NCI-H1436 (cell line): ENCODE data around the gene PALMD.

Source experiments
- DNase-seq: peaks from one replicate; lab custom pipeline; 2025; lab: John Stamatoyannopoulos, UW

Gene PALMD, protein sequence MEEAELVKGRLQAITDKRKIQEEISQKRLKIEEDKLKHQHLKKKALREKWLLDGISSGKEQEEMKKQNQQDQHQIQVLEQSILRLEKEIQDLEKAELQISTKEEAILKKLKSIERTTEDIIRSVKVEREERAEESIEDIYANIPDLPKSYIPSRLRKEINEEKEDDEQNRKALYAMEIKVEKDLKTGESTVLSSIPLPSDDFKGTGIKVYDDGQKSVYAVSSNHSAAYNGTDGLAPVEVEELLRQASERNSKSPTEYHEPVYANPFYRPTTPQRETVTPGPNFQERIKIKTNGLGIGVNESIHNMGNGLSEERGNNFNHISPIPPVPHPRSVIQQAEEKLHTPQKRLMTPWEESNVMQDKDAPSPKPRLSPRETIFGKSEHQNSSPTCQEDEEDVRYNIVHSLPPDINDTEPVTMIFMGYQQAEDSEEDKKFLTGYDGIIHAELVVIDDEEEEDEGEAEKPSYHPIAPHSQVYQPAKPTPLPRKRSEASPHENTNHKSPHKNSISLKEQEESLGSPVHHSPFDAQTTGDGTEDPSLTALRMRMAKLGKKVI

DNA sequence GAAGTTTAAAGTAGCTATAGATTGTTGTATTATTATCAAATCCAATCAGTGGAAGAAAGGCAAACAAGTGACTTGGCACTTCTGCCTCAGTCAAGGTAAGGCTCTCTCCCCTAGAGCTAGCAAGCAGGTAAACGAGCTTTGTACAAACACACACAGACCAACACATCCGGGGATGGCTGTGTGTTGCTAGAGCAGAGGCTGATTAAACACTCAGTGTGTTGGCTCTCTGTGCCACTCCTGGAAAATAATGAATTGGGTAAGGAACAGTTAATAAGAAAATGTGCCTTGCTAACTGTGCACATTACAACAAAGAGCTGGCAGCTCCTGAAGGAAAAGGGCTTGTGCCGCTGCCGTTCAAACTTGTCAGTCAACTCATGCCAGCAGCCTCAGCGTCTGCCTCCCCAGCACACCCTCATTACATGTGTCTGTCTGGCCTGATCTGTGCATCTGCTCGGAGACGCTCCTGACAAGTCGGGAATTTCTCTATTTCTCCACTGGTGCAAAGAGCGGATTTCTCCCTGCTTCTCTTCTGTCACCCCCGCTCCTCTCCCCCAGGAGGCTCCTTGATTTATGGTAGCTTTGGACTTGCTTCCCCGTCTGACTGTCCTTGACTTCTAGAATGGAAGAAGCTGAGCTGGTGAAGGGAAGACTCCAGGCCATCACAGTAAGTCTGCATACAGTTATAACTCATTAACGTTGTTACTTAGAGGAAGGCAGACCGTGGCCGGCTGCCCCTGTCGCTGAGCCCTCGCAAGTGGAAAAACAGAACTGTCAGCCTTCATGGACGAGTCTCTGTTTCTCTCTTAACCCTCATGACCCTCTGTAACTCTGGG is at the start of gene PALMD:
PALMD (plus strand) TSS at position 415 of the 833 bp plus-strand sequence; CDS start at position 620, 205 bp downstream.
- DNase-seq, result no peak

DNA sequence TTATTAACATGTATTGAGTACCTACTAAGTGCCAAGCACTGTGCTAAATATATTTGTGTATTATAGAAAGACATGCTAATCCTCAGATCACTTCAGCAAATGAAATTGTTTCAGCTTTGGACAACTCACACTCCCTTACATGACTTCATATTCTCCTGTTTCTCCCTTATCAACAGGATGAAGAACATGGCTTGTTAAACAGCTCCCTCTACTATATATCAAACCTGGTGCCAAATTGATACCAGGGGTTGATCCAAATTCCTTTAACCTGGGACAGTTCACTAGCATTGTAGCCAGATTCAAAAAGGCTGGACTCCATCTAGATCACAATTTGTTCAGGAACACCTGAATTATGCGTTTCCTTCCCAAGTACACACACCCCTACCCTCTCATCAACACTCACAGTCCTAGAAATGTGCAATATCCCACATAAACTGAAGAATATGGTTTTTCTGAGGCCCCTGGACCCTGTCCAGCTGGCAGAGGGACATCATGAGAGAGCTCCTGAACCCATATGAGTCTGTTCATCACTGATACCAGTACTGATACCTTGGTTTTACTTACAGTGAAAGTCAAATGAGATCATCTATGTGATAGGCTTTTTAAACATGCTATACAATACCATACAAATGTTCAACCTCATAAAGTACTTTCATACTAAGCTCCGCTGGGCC is 47.0 kb upstream of the PALMD start:
- no peak for DNase-seq

DNA sequence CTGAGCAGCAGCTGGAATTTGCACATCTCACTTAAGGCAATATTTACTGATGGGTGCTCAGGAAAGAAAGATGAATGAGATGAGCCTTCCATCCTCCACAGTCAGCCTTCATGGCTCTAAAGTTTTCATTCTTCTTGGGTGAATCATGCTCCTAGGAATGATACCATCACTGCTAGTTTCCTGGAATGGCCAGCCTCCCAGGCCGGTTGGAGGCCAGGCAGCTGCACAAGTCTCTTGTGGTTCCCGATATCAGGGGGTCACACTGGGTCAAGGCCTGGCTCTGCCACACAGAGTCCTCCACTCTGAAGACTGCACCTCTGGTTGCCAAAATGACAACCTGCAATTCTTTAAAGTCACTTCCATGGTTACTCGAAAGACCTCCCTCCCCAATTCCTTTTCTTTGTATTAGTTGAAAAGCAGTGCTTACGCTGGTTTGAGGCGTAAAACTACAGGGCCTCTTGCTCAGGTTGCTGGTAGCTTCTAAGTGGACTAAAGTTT is 46.2 kb upstream of the PALMD start:
- DNase-seq, result no peak

DNA sequence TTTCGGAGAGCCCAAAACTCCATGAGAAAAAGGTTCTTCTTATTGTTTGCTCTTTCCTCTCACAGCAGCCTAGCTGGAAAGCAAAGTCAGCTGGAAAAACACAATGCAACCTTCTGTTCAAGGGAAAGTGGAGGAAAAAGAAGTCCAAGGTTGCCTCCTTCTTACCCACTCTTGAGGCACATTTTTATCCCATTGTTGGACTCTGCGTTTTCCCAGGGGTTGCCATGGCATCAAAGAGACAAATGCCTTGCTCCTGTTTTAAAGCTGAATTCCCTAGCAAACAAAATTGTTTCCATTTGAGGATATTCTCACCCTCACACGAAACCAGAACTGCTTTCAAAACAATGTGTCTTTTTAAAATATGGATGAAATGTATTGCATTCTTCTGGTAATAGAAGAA is 45.1 kb upstream of the PALMD start:
- no peak for DNase-seq

DNA sequence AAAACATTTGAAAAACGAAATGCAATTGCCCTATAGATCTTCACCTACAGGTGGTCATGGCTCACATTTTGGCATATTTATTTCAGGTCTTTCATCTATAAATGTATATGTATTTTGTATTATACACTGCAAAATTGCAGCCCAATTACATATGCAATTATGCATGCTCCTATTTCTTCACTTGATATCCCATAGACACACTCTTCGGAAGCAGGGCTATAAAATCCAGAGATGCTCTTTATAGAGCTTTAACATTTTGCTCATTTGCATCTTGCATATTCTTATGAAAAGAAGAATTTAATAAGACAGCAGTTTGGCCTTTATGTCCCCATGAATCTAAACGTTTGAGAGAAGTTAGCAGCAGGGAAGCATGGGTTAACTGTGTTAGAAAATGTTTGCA is 44.7 kb upstream of the PALMD start:
- no peak for DNase-seq

DNA sequence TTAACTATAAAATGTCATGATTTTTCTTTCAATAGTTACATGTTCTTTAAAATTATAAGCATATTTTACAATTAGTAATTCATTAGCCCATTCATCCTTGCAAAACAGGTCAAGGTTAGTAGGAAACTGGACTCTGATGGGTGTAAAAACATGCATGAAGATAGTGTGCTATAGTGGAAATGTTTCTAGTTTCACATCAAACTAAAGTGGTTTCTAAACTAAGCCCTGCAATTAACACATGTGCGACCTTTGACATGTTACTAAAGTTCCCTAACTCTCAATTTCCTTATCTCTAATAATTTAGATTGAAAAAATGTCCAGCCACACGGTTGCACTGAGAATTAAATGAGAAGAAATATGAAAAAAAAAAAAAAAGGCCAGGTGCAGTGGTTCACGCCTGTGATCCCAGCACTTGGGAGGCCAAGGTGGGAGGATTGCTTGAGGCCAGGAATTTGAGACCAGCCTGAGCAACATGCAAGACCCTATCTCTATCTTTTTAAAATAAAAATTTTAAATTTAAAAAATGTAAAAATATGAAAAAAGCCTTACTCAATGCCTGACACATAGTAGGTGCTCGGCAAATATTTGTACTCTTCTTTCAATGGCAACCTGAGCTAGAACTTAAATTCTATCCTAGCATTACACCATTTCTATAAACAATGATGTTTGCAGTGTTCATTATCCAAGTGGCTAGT is 44.1 kb upstream of the PALMD start:
- DNase-seq, result no peak

DNA sequence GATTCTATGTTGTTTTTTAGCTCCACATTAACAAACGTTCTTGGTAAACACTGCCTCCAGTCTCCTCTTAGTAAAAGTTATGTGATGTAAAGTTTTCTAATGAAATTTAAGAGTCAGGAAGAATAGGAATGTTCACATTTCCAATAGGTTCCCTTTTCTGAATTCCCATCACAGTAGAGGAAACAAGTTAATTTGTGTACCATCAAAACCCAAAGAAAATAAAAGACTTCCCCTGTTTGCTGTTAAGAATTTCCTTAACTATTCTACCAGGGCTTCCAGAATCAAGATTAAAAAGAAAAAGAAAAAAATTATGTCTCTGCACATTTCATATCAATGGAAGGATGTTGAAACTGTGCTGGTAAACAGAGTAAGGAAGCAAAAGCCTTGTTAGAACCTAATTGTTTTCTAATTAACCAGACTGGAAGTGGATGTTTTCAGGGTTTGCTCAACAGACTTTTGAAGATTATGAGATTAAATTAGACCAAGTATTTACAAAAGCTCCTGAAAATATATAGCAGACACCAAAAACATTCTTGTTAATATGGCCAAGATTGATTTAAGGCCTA is 43.4 kb upstream of the PALMD start:
- no peak for DNase-seq

DNA sequence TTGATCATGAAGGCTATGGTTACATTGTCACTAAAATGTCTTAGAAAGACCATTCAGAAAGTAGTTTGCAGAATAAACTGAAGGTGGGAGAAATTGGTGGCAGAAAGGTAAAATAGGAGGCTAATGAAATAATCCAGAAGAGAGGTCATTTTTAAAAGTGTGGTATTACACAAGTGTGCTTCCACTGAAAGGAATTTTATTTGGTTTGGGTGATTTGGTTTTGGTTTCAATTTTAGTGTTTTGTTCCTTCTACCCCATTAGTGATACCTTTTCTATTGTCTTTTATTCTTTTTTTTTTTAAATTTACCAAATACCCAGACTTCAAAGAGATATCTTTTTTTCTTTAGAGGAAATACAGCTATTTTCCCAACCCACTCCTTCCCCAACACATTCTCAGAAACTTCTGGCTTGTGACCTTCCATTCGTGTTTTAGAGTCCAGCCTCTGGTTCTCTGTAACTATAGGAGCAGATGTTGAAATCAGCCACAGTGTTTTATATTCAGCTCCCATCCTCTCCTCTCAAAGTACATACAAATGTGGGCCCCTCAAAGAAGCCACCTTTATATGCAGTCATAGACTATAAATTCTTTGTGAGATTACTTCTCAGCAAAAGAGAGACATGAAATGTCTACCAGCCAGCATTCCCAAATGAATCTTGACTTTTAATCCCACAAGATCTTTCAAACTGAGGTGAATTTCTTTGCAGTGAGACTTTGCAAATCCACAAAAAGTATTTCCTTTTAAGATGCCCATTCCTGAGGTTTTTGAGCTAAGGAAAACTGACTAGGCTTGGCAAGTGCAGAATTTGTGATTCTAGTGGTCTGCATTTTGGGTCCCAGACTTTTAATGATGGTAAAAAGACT is 42.0 kb upstream of the PALMD start:
- DNase-seq, result no peak

DNA sequence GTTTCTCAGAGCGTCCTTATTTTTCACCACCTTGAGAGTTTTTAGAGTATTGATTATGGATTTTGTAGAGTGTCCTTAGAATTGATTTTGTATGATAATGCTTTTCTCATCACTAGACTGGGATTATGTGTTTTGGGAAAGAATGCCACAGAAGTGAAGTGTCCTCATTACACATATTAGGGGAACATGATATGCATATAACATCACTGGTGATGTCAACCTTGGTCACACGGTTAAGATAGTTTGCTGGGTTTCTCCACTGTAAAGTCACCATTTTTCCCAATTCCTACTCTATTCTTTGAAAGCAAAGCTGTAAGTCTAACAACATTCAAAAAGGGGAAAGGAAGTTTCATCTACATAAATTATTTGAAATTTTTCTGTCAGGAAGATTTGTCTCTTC is 39.6 kb upstream of the PALMD start:
- DNase-seq, result no peak

DNA sequence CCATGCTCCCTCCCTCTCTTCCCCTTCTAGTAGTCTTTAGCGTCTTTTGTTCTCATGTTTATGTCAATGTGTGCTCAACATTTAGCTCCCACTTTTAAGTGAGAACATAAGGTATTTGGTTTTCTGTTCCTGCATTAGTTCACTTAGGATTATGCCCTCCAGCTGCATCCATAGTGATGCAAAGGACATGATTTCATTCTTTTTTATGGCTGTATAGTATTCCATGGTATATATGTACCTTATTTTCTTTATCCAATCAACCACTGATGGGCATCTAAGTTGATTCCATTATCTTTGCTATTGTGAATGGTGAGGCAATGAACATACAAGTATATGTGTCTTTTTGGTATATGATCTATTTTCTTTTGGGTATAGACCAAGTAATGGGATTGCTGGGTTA is 38.3 kb upstream of the PALMD start:
- DNase-seq, result no peak

DNA sequence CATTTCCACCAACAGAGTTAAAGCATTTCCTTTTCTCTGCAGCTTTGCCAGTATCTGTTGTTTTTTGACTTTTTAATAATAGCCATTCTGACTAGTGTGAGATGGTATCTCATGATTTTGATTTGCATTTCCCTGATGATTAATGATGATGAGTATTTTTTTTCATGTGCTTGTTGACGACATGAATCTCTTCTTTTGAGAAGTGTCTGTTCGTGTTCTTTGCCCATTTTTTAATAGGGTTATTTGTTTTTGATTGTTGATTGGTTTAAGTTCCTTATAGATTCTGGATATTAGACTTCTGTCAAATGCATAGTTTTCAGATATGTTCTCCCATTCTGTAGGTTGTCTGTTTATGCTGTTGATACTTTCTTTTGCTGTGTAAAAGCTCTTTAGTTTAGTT is 37.9 kb upstream of the PALMD start:
- no peak for DNase-seq

DNA sequence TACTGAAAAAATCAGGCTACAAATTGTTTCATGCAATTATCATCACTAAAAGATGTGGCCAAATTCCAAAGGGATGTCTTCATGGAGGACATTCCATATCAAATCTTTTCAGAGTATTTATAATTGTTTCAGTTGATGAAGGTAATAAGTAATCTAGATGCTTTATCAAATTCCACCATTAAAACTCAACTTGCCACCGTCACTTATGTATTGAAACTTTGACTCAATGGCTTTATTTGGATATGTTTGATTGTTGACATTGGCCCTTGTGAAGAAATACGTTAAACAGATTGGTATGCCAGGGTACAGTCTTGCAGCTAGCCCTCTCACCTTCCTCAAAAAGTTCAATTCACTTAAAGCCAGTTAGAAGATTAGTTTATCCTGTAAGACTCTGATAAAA is 32.2 kb upstream of the PALMD start:
- DNase-seq, result no peak

DNA sequence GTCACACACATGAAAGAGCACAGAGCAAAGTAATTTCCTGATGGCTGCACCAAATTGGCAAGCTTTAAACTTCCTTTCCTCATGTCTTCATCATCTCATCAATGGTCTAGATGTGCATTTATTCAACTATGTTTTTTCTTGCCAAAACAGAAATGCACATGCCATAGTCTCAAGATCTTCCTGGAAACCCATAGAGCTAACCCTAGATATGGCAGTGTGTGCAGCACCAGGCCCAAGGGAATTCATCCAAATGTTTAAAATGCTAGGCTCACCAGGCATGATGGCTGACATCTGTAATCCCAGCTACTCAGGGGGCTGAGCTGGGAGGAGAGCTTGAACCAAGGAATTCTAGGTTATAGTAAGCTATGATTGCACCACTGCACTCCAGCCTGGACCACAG is 31.2 kb upstream of the PALMD start:
- DNase-seq, result no peak

DNA sequence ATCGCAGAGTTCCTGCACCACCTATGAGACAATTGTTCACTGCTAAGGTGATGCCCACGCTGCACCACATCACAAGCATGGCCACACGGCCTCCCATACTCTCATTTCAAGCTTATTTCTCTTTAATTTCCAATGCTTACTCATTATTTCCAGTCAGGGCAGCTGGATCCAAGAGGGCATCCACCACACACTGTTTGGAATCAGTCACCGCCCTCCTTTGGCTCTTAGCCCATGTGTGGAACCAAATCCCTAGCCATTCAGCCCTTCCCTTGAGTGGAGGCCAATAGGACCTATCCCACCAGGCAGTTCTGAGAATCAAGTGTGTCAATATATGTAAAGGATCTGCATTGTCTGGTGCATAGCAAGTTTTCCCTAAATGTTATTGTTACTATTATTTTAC is 26.3 kb upstream of the PALMD start:
- DNase-seq, result no peak

DNA sequence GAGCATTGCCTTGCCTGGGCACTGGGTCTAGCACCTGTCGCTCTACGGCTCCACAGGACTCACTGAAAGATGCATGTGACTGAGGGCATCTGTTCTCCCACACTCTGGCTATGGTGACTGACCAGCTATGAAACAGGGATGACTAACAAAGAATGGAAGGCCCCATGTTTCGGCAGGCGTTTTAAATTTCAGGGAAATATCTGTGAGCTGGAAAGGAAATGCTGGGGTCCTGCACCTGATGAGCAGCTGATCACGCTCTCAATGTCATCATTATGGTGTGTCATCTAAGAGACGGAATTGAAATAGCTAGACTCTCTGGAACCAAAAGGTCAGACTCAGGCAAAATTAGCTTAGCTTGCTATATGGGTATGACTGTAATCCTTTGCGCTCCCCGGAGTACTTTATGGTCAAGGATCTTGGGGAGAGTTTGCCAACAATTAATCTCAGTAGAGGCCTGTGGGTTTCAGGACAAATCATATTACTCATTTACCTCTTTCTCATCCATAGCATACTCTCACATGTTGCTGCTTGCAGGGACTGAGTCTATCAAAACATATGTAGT is 24.5 kb upstream of the PALMD start:
- DNase-seq, result no peak

DNA sequence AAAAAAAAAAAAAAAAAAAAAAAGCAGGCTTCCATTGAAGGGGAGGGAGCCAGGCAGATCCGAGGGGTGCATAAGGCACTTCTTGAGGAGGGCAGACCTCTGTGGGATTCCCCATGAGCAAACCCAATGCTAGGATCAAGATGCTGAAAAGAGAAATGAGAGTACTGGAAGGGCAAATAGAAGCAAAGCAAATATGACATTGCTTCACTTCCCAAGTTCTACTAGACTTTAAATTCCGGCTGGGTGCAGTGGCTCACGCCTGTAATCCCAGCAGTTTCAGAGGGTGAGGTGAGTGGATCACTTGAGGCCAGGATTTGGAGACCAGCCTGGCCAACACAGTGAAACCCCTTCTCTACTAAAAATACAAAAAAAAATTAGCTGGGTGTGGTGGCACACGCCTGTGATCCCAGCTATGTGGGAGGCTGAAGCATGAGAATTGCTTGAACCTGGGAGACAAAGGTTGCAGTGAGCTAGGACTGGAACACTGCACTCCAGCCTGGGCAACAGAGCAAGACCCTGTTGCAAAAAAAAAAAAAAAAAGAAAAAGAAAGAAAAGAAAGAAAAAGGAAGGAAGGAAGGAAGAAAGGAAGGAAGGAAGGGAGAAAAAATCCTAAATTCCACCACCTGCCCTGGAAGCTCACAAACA is 23.1 kb upstream of the PALMD start:
- DNase-seq, result no peak

DNA sequence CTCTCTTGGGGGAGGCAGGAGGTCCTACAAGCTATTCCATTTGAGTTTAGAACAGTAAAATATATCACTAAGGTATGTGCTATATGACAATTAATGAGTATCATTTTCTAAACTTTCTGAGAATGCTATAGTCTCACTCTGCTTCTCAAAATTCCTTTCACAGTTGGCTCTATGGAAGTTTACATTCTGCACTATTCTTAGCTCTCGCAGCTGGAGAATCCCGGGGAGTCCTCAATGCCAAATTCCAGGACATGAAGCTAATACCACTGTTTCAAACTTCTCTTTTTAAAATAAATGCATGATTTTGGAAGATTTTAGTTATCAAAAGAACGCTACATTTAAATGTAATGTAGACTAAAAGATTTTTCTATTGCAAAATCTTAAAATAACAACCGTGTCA is 22.4 kb upstream of the PALMD start:
- DNase-seq, result no peak

DNA sequence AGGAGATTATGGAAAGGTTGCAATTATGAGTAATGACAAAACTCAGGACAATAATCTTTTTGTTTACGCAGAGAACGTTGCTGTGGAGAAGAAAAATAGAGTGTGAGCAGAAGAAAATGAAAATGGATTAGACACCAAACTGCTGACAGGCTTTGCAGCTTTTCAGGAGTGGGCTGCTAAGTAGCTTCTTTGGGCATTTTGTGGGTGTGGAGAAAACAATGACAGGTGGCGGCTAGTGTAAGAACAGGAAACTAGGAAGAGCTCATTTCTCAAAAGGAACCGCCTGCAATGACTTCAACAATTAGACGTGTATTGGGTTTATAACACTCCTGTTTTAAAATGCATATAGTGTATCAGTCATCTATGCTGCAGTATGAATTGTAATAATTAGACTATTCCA is 18.3 kb upstream of the PALMD start:
- DNase-seq, result no peak

DNA sequence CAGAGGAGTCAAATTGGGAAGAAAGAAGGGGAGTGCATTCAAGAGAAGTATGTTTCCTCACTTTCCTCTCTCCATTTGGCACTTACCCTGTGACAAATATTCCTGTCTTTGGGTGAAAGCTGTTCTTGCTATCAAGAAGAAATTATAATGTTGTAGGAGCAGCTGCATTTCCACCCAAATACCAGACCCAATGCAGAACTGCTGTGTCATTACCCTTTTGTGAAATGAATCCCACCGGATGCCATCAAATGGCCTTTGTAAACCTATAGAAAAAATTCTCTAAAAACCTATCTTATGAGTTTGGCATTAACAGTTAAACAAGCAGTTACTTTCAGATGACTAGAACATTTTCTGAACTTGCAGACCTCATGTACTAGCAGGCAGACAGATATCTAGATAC is 16.7 kb upstream of the PALMD start:
- no peak for DNase-seq
